ENCODE results near the gene ATOH8. TPM values are rescaled to one million over a fixed set of nuclear protein-coding genes. Genes with fewer than 3 reads are reported as not detected.

Gene ATOH8
- total RNA-seq, 1 donor from 2014 or later: 7.7 TPM

- H3K9me3 Mint-ChIP-seq: no peaks in the 10 kb centered on the region
- H3K36me3 Mint-ChIP-seq (ENCODE audit: low read depth): no peaks in the 10 kb centered on the region
- no peak overlapping the region for H3K4me3 Mint-ChIP-seq
- no peak for DNase-seq (ENCODE audit: low read depth, low spot score)
- no peak for TF ChIP-seq CTCF (conservative IDR thresholded peaks at IDR 0.05)
- no peaks in the 10 kb centered on the region for H3K4me1 Mint-ChIP-seq
- H3K27me3 Mint-ChIP-seq (ENCODE audit: low read depth): peaks cover 6% of the 10 kb centered on the region
- H3K27ac Mint-ChIP-seq (ENCODE audit: unreplicated experiment): no peak overlapping the region
Observed at GRCh38 chr2:85813211-85813981, 59.6 kb downstream of the ATOH8 start.

GRCh38 chr2:85813982-85814801, 60.4 kb downstream of the ATOH8 start:
- peak; percentile 92 for TF ChIP-seq CTCF (conservative IDR thresholded peaks at IDR 0.05)
- Mint-ChIP-seq H3K27me3 (ENCODE audit: low read depth) (peaks cover 8% of the 10 kb centered on the region), H3K9me3 (no peaks in the 10 kb centered on the region), H3K27ac (ENCODE audit: unreplicated experiment) (no peak overlapping the region), H3K4me3 (no peak overlapping the region), H3K4me1 (no peaks in the 10 kb centered on the region), H3K36me3 (ENCODE audit: low read depth) (no peaks in the 10 kb centered on the region)
- DNase-seq (ENCODE audit: low read depth, low spot score): peak; percentile 95

- Mint-ChIP-seq H3K4me3 (no peak overlapping the region), H3K36me3 (ENCODE audit: low read depth) (no peaks in the 10 kb centered on the region), H3K9me3 (no peaks in the 10 kb centered on the region), H3K27me3 (ENCODE audit: low read depth) (peaks cover 12% of the 10 kb centered on the region), H3K4me1 (no peaks in the 10 kb centered on the region), H3K27ac (ENCODE audit: unreplicated experiment) (no peak overlapping the region)
- DNase-seq (ENCODE audit: low read depth, low spot score): no peak
- no peak for TF ChIP-seq CTCF (conservative IDR thresholded peaks at IDR 0.05)
Observed at GRCh38 chr2:85814802-85815550, 61.2 kb downstream of the ATOH8 start.

GRCh38 chr2:85819811-85820510, 66.2 kb downstream of the ATOH8 start:
- no peaks in the 10 kb centered on the region for H3K4me1 Mint-ChIP-seq
- peaks cover 24% of the 10 kb centered on the region for H3K27me3 Mint-ChIP-seq (ENCODE audit: low read depth)
- TF ChIP-seq CTCF (conservative IDR thresholded peaks at IDR 0.05): no peak
- DNase-seq (ENCODE audit: low read depth, low spot score): no peak
- H3K27ac Mint-ChIP-seq (ENCODE audit: unreplicated experiment): no peak overlapping the region
- no peak overlapping the region for H3K4me3 Mint-ChIP-seq
- no peaks in the 10 kb centered on the region for H3K36me3 Mint-ChIP-seq (ENCODE audit: low read depth)
- no peaks in the 10 kb centered on the region for H3K9me3 Mint-ChIP-seq

GRCh38 chr2:85822766-85823165, 69.0 kb downstream of the ATOH8 start:
- Mint-ChIP-seq H3K4me1 (peaks cover 10% of the 10 kb centered on the region), H3K9me3 (no peaks in the 10 kb centered on the region), H3K4me3 (no peak overlapping the region), H3K27me3 (ENCODE audit: low read depth) (peaks cover 24% of the 10 kb centered on the region), H3K36me3 (ENCODE audit: low read depth) (no peaks in the 10 kb centered on the region), H3K27ac (ENCODE audit: unreplicated experiment) (no peak overlapping the region)
- no peak for TF ChIP-seq CTCF (conservative IDR thresholded peaks at IDR 0.05)
- no peak for DNase-seq (ENCODE audit: low read depth, low spot score)

All from neural crest cell (in vitro differentiated cells).